SK-N-SH (cell line): ENCODE measurements around the gene STAM2. TPM values are rescaled to one million over a fixed set of nuclear protein-coding genes. Genes with fewer than 3 reads are reported as not detected.
"Not testable (repeated sequence)": the region's sequence is repeated elsewhere in the genome, so short reads cannot be mapped to it uniquely, and the experiment has no call there.

Experiments used
- CTCF ChIA-PET: fragments of 300-600, 350-600 bp; formaldehyde crosslinking; extraction: SDS; loops from one replicate; lab custom pipeline; 2021; lab: Yijun Ruan, JAX
- POLR2A ChIA-PET: fragments of 350-600 bp; sonication (Branson Sonifier 250); formaldehyde crosslinking; extraction: SDS; loops from one replicate; lab custom pipeline; 2020; ENCODE audit warnings: antibody characterized with exemption, inconsistent platforms; lab: Yijun Ruan, JAX
- DNase-seq: peaks from one replicate; pipeline ENCODE4 v3.0.0; 2012
- H2AFZ ChIP-seq: fragments of 200-600 bp; sonication (generic); 2 replicates; pipeline ENCODE4 v1.8.1; 2016; ENCODE audit warnings: antibody characterized with exemption, mild to moderate bottlenecking, low read depth
- H3F3A ChIP-seq: fragments of 200-600 bp; sonication (generic); replicated peaks from 2 replicates; pipeline ENCODE3; 2016; ENCODE audit warnings: antibody characterized with exemption, mild to moderate bottlenecking; ENCODE audit not compliant: insufficient read depth
- H3K27ac ChIP-seq, 2 experiments: fragments of 200-500 bp in 1 of 2; fragments of 200-600 bp in 1 of 2; sonication (Bioruptor generic) in 1 of 2; sonication (generic), shearing (Covaris generic) in 1 of 2; 2 replicates each; pipeline versions ENCODE4 v1.5.1 to v1.6.1; 2014 to 2016; ENCODE audit warnings: low read depth in 2 of 2, inconsistent platforms in 1 of 2, low read length in 1 of 2, mild to moderate bottlenecking in 1 of 2, mixed read lengths in 1 of 2
- H3K27me3 ChIP-seq: fragments of 200-600 bp; sonication (generic), shearing (Covaris generic); 2 replicates; pipeline ENCODE4 v1.6.1; 2016; ENCODE audit warnings: mixed run types; ENCODE audit not compliant: insufficient read depth
- H3K36me3 ChIP-seq, 2 experiments: fragments of 200-500 bp in 1 of 2; fragments of 200-600 bp in 1 of 2; sonication (Bioruptor generic) in 1 of 2; sonication (generic) in 1 of 2; replicated peaks in 1 of 2; 2 replicates each; pipeline versions ENCODE3 to v1.5.1; 2014 to 2016; ENCODE audit warnings: low read length in 1 of 2, mild to moderate bottlenecking in 1 of 2; ENCODE audit not compliant: insufficient read depth in 2 of 2, control insufficient read depth in 1 of 2
- H3K4me1 ChIP-seq, 2 experiments: fragments of 200-500 bp in 1 of 2; fragments of 200-600 bp in 1 of 2; sonication (Bioruptor generic) in 1 of 2; sonication (generic), shearing (Covaris generic) in 1 of 2; 2 replicates each; pipeline versions ENCODE4 v1.5.1 to v1.6.1; 2014 to 2016; ENCODE audit warnings: low read depth in 1 of 2, low read length in 1 of 2, mixed run types in 1 of 2; ENCODE audit not compliant: insufficient read depth in 2 of 2, control insufficient read depth in 1 of 2
- H3K4me2 ChIP-seq: fragments of 200-600 bp; sonication (generic), shearing (Covaris generic); 2 replicates; pipeline ENCODE4 v1.6.1; 2017; ENCODE audit warnings: mixed run types
- H3K4me3 ChIP-seq, 2 experiments: fragments of 200-500 bp in 1 of 2; fragments of 200-600 bp in 1 of 2; sonication (Bioruptor generic) in 1 of 2; sonication (generic), shearing (Covaris generic) in 1 of 2; 2 replicates each; pipeline versions ENCODE4 v1.5.1 to v1.8.1; 2014 to 2016; ENCODE audit warnings: low read depth in 2 of 2, inconsistent platforms in 1 of 2, low read length in 1 of 2, mild to moderate bottlenecking in 1 of 2, mixed read lengths in 1 of 2, moderate library complexity in 1 of 2
- H3K79me2 ChIP-seq: fragments of 200-600 bp; sonication (generic); 2 replicates; pipeline ENCODE4 v1.8.1; 2017; ENCODE audit warnings: mild to moderate bottlenecking; ENCODE audit not compliant: insufficient read depth
- H3K9ac ChIP-seq: fragments of 200-600 bp; sonication (generic); 2 replicates; pipeline ENCODE4 v1.6.1; 2017; ENCODE audit warnings: mixed run types
- H3K9me2 ChIP-seq: fragments of 200-600 bp; sonication (generic); 2 replicates; pipeline ENCODE4 v1.6.1; 2017; ENCODE audit warnings: mixed run types
- H3K9me3 ChIP-seq: fragments of 200-600 bp; sonication (generic); 2 replicates; pipeline ENCODE4 v1.6.1; 2017; ENCODE audit warnings: mixed run types, mild to moderate bottlenecking, moderate library complexity
- H4K20me1 ChIP-seq: fragments of 200-600 bp; sonication (generic); 2 replicates; pipeline ENCODE4 v1.6.1; 2017; ENCODE audit warnings: mild to moderate bottlenecking, mixed run types; ENCODE audit not compliant: insufficient read depth
- CHD2 ChIP-seq: fragments of 150-350 bp; IDR thresholded peaks from 2 replicates; pipeline ENCODE4 v1.6.1; 2018; ENCODE audit warnings: low read length; ENCODE audit not compliant: partially characterized antibody
- GATA2 ChIP-seq: sonication (generic); formaldehyde crosslinking; IDR thresholded peaks from 2 replicates; pipeline ENCODE4 v1.5.0; 2020; ENCODE audit warnings: mild to moderate bottlenecking, missing genetic modification reagents
- JUND ChIP-seq: IDR thresholded peaks from 2 replicates; pipeline ENCODE4 v1.4.0; 2012
- MXI1 ChIP-seq: IDR thresholded peaks from 2 replicates; pipeline ENCODE4 v1.6.1; 2012; ENCODE audit warnings: mild to moderate bottlenecking, low read depth, low read length, improper control_type of control experiment
- NRF1 ChIP-seq: IDR thresholded peaks from 2 replicates; pipeline ENCODE4 v1.6.1; 2012; ENCODE audit warnings: low read depth, mild to moderate bottlenecking, low read length
- RAD21 ChIP-seq: IDR thresholded peaks from 2 replicates; pipeline ENCODE4 v1.6.1; 2012; ENCODE audit warnings: mild to moderate bottlenecking, low read length
- RFX5 ChIP-seq: IDR thresholded peaks from 2 replicates; pipeline ENCODE4 v1.6.1; 2012; ENCODE audit warnings: mild to moderate bottlenecking, improper control_type of control experiment, low read length
- RXRA ChIP-seq: IDR thresholded peaks from 2 replicates; pipeline ENCODE4 v1.4.0; 2012; ENCODE audit warnings: low read depth, mild to moderate bottlenecking, borderline replicate concordance
- SIN3A ChIP-seq: IDR thresholded peaks from 2 replicates; pipeline ENCODE4 v1.6.1; 2012; ENCODE audit warnings: low read depth, mild to moderate bottlenecking, low read length, moderate library complexity, borderline replicate concordance
- SMC3 ChIP-seq: IDR thresholded peaks from 2 replicates; pipeline ENCODE4 v1.6.1; 2012; ENCODE audit warnings: low read depth, low read length, improper control_type of control experiment
- TAF1 ChIP-seq: IDR thresholded peaks from 2 replicates; pipeline ENCODE4 v1.6.1; 2012; ENCODE audit warnings: low read depth, mild to moderate bottlenecking, low read length, moderate library complexity, borderline replicate concordance
- TEAD4 ChIP-seq: IDR thresholded peaks from 2 replicates; pipeline ENCODE4 v1.4.0; 2012; ENCODE audit warnings: mild to moderate bottlenecking, borderline replicate concordance; ENCODE audit not compliant: insufficient read depth
- YY1 ChIP-seq: IDR thresholded peaks from 2 replicates; pipeline ENCODE4 v1.4.0; 2012; ENCODE audit warnings: low read depth, mild to moderate bottlenecking
- WGBS: methylation state at CpG from one replicate; pipeline ENCODE4 v1.1.6; 2017; ENCODE audit warnings: low lambda C conversion rate; 5-methylcytosine and 5-hydroxymethylcytosine counted together
- polyA plus RNA-seq, 3 experiments: library from polyadenylated mRNA; depleted of rRNA; stranded (reverse); fragments of >200 nt; gene quantifications; 2 replicates each; pipeline ENCODE4 v1.2.3, GENCODE V29; 2012
- TF ChIP-seq, protein P1 (sequence below): IDR thresholded peaks from 2 replicates; pipeline ENCODE4 v1.4.0; 2012; ENCODE audit warnings: low read depth, borderline replicate concordance
- TF ChIP-seq, protein P2 (sequence below): IDR thresholded peaks from 2 replicates; pipeline ENCODE4 v1.6.1; 2012; ENCODE audit warnings: mild to moderate bottlenecking, low read depth, low read length, moderate library complexity
- TF ChIP-seq, protein P3 (sequence below): IDR thresholded peaks from 2 replicates; pipeline ENCODE4 v1.4.0; 2012; ENCODE audit warnings: low read depth
- TF ChIP-seq, protein P4 (sequence below): fragments of 200-600 bp; sonication (generic); IDR thresholded peaks from 2 replicates; pipeline ENCODE4 v1.6.1; 2017; ENCODE audit warnings: antibody characterized with exemption, mild to moderate bottlenecking, moderate library complexity
- TF ChIP-seq, protein P5 (sequence below): fragments of 150-350 bp; IDR thresholded peaks from 2 replicates; pipeline ENCODE4 v1.6.1; 2016; ENCODE audit warnings: mild to moderate bottlenecking, low read depth, low read length

STAM2 gene
- polyA plus RNA-seq, 1 of the 3 experiments (the other 2 are of a cell fraction): 6.9 TPM

DNA sequence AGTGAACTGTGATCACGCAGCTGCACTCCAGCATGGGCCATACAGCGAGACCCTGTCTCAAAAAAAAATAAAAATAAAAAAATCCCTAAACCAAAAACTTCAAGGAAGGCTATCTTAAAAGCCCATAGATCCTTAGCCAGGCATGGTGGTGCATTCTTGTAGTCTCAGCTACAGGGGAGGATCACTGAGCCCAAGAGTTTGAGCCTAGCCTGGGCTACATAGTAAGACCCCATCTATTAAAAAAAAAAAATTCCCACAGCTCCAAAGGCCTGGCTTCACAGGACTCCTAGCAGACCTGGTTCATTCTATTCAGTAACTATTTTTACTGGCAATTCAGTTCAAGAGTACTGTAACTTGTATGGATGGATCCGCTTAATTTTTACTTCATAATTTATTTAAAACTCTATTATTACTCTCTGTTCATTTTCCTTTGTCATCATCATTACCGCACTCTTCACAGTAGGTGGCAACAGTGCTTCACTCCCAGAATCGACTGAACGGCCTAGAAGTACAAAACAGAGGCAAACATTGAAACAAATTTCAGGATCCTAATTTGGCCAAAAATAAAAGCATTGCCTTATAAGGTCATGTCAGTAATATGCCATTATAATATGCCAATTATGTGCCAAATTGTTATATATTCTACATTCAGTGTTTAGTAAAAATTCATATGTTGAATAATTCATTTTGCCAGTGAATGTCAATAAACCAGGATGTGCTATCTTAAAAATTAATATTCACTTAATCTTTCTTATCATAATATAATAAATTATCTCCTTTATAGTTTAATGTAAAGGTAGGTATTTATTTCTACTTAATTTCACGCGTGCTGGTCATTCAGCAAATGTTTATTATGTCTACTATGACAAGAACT lies 14.3 kb upstream of the STAM2 start:
- Histone ChIP-seq H3K36me3 (no peaks in the 10 kb centered on the region), H3K9me2 (no peaks in the 10 kb centered on the region), H3K9me3 (no peaks in the 10 kb centered on the region), H3K4me1 (no peaks in the 10 kb centered on the region), H3K79me2 (no peaks in the 10 kb centered on the region), H3K27me3 (no peaks in the 10 kb centered on the region)
- DNase-seq: peak; percentile 50
- TF ChIP-seq RAD21 (peak; percentile 97), TAF1 (no peak), NRF1 (peak; percentile 9; the same call in 1 of the 2 replicates), MXI1 (no peak), CHD2 (peak; percentile 36), RXRA (no peak), YY1 (no peak), RFX5 (no peak), TEAD4 (no peak), SIN3A (no peak), GATA2 (no peak), JUND (no peak), SMC3 (peak; percentile 92)
- TF ChIP-seq, protein P1, sequence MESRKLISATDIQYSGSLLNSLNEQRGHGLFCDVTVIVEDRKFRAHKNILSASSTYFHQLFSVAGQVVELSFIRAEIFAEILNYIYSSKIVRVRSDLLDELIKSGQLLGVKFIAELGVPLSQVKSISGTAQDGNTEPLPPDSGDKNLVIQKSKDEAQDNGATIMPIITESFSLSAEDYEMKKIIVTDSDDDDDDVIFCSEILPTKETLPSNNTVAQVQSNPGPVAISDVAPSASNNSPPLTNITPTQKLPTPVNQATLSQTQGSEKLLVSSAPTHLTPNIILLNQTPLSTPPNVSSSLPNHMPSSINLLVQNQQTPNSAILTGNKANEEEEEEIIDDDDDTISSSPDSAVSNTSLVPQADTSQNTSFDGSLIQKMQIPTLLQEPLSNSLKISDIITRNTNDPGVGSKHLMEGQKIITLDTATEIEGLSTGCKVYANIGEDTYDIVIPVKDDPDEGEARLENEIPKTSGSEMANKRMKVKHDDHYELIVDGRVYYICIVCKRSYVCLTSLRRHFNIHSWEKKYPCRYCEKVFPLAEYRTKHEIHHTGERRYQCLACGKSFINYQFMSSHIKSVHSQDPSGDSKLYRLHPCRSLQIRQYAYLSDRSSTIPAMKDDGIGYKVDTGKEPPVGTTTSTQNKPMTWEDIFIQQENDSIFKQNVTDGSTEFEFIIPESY: no peak
- TF ChIP-seq, protein P2, sequence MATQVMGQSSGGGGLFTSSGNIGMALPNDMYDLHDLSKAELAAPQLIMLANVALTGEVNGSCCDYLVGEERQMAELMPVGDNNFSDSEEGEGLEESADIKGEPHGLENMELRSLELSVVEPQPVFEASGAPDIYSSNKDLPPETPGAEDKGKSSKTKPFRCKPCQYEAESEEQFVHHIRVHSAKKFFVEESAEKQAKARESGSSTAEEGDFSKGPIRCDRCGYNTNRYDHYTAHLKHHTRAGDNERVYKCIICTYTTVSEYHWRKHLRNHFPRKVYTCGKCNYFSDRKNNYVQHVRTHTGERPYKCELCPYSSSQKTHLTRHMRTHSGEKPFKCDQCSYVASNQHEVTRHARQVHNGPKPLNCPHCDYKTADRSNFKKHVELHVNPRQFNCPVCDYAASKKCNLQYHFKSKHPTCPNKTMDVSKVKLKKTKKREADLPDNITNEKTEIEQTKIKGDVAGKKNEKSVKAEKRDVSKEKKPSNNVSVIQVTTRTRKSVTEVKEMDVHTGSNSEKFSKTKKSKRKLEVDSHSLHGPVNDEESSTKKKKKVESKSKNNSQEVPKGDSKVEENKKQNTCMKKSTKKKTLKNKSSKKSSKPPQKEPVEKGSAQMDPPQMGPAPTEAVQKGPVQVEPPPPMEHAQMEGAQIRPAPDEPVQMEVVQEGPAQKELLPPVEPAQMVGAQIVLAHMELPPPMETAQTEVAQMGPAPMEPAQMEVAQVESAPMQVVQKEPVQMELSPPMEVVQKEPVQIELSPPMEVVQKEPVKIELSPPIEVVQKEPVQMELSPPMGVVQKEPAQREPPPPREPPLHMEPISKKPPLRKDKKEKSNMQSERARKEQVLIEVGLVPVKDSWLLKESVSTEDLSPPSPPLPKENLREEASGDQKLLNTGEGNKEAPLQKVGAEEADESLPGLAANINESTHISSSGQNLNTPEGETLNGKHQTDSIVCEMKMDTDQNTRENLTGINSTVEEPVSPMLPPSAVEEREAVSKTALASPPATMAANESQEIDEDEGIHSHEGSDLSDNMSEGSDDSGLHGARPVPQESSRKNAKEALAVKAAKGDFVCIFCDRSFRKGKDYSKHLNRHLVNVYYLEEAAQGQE: no peak
- TF ChIP-seq, protein P3, sequence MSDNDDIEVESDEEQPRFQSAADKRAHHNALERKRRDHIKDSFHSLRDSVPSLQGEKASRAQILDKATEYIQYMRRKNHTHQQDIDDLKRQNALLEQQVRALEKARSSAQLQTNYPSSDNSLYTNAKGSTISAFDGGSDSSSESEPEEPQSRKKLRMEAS: no peak
- TF ChIP-seq, protein P4, sequence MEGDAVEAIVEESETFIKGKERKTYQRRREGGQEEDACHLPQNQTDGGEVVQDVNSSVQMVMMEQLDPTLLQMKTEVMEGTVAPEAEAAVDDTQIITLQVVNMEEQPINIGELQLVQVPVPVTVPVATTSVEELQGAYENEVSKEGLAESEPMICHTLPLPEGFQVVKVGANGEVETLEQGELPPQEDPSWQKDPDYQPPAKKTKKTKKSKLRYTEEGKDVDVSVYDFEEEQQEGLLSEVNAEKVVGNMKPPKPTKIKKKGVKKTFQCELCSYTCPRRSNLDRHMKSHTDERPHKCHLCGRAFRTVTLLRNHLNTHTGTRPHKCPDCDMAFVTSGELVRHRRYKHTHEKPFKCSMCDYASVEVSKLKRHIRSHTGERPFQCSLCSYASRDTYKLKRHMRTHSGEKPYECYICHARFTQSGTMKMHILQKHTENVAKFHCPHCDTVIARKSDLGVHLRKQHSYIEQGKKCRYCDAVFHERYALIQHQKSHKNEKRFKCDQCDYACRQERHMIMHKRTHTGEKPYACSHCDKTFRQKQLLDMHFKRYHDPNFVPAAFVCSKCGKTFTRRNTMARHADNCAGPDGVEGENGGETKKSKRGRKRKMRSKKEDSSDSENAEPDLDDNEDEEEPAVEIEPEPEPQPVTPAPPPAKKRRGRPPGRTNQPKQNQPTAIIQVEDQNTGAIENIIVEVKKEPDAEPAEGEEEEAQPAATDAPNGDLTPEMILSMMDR: peak; percentile 94
- TF ChIP-seq, protein P5, sequence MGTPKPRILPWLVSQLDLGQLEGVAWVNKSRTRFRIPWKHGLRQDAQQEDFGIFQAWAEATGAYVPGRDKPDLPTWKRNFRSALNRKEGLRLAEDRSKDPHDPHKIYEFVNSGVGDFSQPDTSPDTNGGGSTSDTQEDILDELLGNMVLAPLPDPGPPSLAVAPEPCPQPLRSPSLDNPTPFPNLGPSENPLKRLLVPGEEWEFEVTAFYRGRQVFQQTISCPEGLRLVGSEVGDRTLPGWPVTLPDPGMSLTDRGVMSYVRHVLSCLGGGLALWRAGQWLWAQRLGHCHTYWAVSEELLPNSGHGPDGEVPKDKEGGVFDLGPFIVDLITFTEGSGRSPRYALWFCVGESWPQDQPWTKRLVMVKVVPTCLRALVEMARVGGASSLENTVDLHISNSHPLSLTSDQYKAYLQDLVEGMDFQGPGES: no peak
- TF ChIP-seq, all 33 proteins: peak for 5
- H3K4me3 ChIP-seq: no peak overlapping the region; a peak in 1 of 4 replicates
- H3K4me2 ChIP-seq: no peak overlapping the region
- no peak overlapping the region for H3K27ac ChIP-seq
- H2AFZ ChIP-seq: no peak overlapping the region
- CTCF ChIA-PET: interaction anchor here (0.7 to 4.9 kb wide), 24 partner anchors 10 to 553 kb away, joined by 3 to 37 read pairs (median 4); partner anchors contain the start of gene STAM2
- H4K20me1 ChIP-seq: no peaks in the 10 kb centered on the region
- H3K9ac ChIP-seq: no peak overlapping the region
- POLR2A ChIA-PET: no interaction called here
- H3F3A ChIP-seq: no peaks in the 10 kb centered on the region
- WGBS: 46% methylated on average over 8 of the region's 8 CpGs

DNA sequence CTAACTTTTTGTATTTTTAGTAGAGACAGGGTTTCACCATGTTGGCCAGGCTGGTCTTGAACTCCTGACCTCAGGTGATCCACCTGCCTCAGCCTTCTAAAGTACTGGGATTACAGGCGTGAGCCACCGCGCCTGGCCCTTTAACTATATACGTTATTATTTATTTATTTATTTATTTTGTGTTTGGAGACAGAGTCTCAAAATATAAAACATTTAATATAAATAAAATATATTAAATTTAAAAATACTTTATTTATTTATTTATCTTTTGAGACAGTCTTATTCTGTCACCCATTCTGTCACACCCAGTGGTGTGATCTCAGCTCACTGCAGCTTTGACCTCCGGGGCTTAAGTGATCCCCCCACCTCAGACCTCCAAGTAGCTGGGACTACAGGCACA lies 11.2 kb upstream of the STAM2 start:
- H3K79me2 ChIP-seq, H3K4me2 ChIP-seq, H4K20me1 ChIP-seq, H2AFZ ChIP-seq, H3K4me3 ChIP-seq, H3K27ac ChIP-seq, DNase-seq, H3K27me3 ChIP-seq, H3K4me1 ChIP-seq, H3K36me3 ChIP-seq, H3K9me3 ChIP-seq, H3K9ac ChIP-seq, H3F3A ChIP-seq, H3K9me2 ChIP-seq, POLR2A ChIA-PET: not testable (repeated sequence)
- 80% methylated on average over 5 of the region's 5 CpGs for WGBS
- CTCF ChIA-PET: interaction anchor here (0.8 to 1.6 kb wide), 6 partner anchors 11 to 449 kb away, joined by 3 to 5 read pairs (median 3); partner anchors contain the start of gene STAM2
